ENCODE results near the gene MGA. TPM values are rescaled to one million over a fixed set of nuclear protein-coding genes. Genes with fewer than 3 reads are reported as not detected.

MGA gene
- total and polyA plus RNA-seq, 2 of the 8 experiments (the other 6 are each of a cell fraction or from before 2014, with no cell fraction given): 7.6 to 53.2 TPM

DNA sequence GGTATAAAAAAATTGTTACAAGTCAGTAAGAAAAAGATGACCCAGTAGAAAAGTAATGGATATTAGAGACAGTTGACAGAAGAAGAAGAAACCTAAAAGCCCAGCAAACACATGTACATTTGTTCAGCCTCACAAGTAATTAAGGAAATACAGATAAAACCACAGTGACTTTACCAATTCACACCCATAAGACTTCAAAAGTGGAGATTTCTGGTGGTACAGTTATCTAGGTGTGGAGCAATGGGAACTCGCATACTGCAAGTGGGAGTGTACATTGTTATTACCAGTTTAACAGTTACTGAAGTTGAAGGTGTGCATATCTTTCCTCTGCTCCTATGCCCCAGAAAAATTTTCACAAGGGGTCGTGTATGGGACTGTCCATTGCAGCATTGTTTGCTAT lies 96.0 kb downstream of the MGA start:
- H3K27ac ChIP-seq (ENCODE audit: low read depth, low read length): no peak overlapping the region
- ChIA-PET POLR2A (ENCODE audit: partially characterized antibody) (no interaction called here), CTCF (ENCODE audit: partially characterized antibody) (interaction anchor here (1.4 kb wide), 1 partner anchor 18 kb away, joined by 4 read pairs; the partner anchor contains the start of gene MAPKBP1)
- WGBS, 2 experiments (ENCODE audit: extremely low coverage in 1 of 2, insufficient coverage in 1 of 2, insufficient read length in 1 of 2, insufficient replicate concordance in 2 of 2, low coverage in 1 of 2, low lambda C conversion rate in 2 of 2, missing lambda C conversion rate in 1 of 2): 85% methylated on average over 2 of the region's 2 CpGs; no CpG with 5 or more reads in 1 of the 2 experiments
- no peak overlapping the region for H3K9ac ChIP-seq (replicated peaks in 1 of 4; ENCODE audit: extremely low read depth in 1 of 4, low read depth in 3 of 4, low read length in 3 of 4)
- no peak overlapping the region for H3K56ac ChIP-seq (replicated peaks; ENCODE audit: insufficient read length, low read depth, low read length)
- H3K4ac ChIP-seq (replicated peaks; ENCODE audit: insufficient read length, low read depth, low read length): no peak overlapping the region
- no peak overlapping the region for H3K23ac ChIP-seq (ENCODE audit: insufficient read length)
- H3K9me3 ChIP-seq (ENCODE audit: insufficient read depth in 2 of 2, low read depth in 1 of 2, low read length in 1 of 2): no peaks in the 10 kb centered on the region
- no peak overlapping the region for H2BK12ac ChIP-seq (ENCODE audit: low read depth, low read length)
- H3K23me2 ChIP-seq (ENCODE audit: low read depth, low read length): no peaks in the 10 kb centered on the region
- no peak overlapping the region for H4K5ac ChIP-seq (ENCODE audit: insufficient read length, low read depth, low read length)
- no peak overlapping the region for H4K91ac ChIP-seq (replicated peaks; ENCODE audit: insufficient read length, low read length)
- no peak overlapping the region for H4K8ac ChIP-seq (ENCODE audit: extremely low read depth, insufficient read depth, low read length)
- H3K18ac ChIP-seq (ENCODE audit: extremely low read depth, low read length): no peak overlapping the region
- H2BK15ac ChIP-seq (ENCODE audit: low read length): no peak overlapping the region
- H3K79me1 ChIP-seq (ENCODE audit: low read depth, low read length): no peaks in the 10 kb centered on the region
- H3K14ac ChIP-seq (ENCODE audit: insufficient read length): no peak overlapping the region
- no peak for TF ChIP-seq RXRA (IDR thresholded peaks at IDR 0.05; ENCODE audit: insufficient read depth, low read depth, low read length)
- TF ChIP-seq, protein P1, sequence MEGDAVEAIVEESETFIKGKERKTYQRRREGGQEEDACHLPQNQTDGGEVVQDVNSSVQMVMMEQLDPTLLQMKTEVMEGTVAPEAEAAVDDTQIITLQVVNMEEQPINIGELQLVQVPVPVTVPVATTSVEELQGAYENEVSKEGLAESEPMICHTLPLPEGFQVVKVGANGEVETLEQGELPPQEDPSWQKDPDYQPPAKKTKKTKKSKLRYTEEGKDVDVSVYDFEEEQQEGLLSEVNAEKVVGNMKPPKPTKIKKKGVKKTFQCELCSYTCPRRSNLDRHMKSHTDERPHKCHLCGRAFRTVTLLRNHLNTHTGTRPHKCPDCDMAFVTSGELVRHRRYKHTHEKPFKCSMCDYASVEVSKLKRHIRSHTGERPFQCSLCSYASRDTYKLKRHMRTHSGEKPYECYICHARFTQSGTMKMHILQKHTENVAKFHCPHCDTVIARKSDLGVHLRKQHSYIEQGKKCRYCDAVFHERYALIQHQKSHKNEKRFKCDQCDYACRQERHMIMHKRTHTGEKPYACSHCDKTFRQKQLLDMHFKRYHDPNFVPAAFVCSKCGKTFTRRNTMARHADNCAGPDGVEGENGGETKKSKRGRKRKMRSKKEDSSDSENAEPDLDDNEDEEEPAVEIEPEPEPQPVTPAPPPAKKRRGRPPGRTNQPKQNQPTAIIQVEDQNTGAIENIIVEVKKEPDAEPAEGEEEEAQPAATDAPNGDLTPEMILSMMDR (IDR thresholded peaks at IDR 0.05; ENCODE audit: control extremely low read depth in 1 of 3, insufficient read depth in 1 of 3, low read depth in 1 of 3, low read length in 3 of 3): no peak
- TF ChIP-seq PHF8 (conservative IDR thresholded peaks at IDR 0.05; ENCODE audit: low read depth, low read length): no peak
- no peak for TF ChIP-seq EZH2 (IDR thresholded peaks at IDR 0.05; ENCODE audit: low read depth, low read length, severe bottlenecking)
- TF ChIP-seq NRF1 (IDR thresholded peaks at IDR 0.05; ENCODE audit: low read depth, low read length): no peak
- no peak for TF ChIP-seq YY1 (IDR thresholded peaks at IDR 0.05; ENCODE audit: low read depth, low read length)
- TF ChIP-seq, protein P2, sequence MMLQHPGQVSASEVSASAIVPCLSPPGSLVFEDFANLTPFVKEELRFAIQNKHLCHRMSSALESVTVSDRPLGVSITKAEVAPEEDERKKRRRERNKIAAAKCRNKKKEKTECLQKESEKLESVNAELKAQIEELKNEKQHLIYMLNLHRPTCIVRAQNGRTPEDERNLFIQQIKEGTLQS (IDR thresholded peaks at IDR 0.05; ENCODE audit: insufficient read depth, low read depth, low read length): no peak
- TF ChIP-seq SP4 (IDR thresholded peaks at IDR 0.05; ENCODE audit: low read length): no peak
- TF ChIP-seq JUND (IDR thresholded peaks at IDR 0.05; ENCODE audit: low read length): no peak
- no peak for TF ChIP-seq SIX5 (IDR thresholded peaks at IDR 0.05; ENCODE audit: low read depth, low read length)
- no peak for TF ChIP-seq POLR2AphosphoS5 (IDR thresholded peaks at IDR 0.05; ENCODE audit: low read depth, low read length)
- TF ChIP-seq GTF2F1 (IDR thresholded peaks at IDR 0.05; ENCODE audit: borderline replicate concordance, low read depth, low read length): no peak
- H2AFZ ChIP-seq (ENCODE audit: low read length): no peak overlapping the region
- H3K4me1 ChIP-seq (replicated peaks in 1 of 4; ENCODE audit: control insufficient read depth in 3 of 4, insufficient read depth in 4 of 4, low read length in 3 of 4): no peaks in the 10 kb centered on the region
- H2BK120ac ChIP-seq (replicated peaks; ENCODE audit: low read depth, low read length): no peak overlapping the region
- no peak overlapping the region for H3K4me3 ChIP-seq (ENCODE audit: extremely low read depth in 1 of 4, insufficient read depth in 2 of 4, low read depth in 3 of 4, low read length in 4 of 4)
- no peak overlapping the region for H3K4me2 ChIP-seq (ENCODE audit: insufficient read depth in 1 of 2, low read depth in 2 of 2, low read length in 2 of 2)
- peaks cover 2 to 34% (median 9%) of the 10 kb centered on the region in 4 experiments; a peak in 6 of 8 replicates for H3K36me3 ChIP-seq (ENCODE audit: control insufficient read depth in 2 of 4, insufficient read depth in 4 of 4, low read length in 3 of 4)
- H3K27me3 ChIP-seq (replicated peaks in 1 of 4; ENCODE audit: control insufficient read depth in 3 of 4, extremely low read depth in 1 of 4, insufficient read depth in 3 of 4, low read length in 3 of 4): no peaks in the 10 kb centered on the region
- no peak overlapping the region for H2BK5ac ChIP-seq (ENCODE audit: low read depth, low read length)
- no peaks in the 10 kb centered on the region for H3K79me2 ChIP-seq (ENCODE audit: control insufficient read depth in 1 of 2, insufficient read depth in 2 of 2, low read length in 2 of 2)
- no peaks in the 10 kb centered on the region for H4K20me1 ChIP-seq (replicated peaks in 1 of 2; ENCODE audit: control insufficient read depth in 1 of 2, insufficient read depth in 2 of 2, low read length in 2 of 2)
- DNase-seq (ENCODE audit: low read depth in 1 of 2, low spot score in 2 of 2): no peak
- H2BK20ac ChIP-seq (ENCODE audit: low read length): no peak overlapping the region
- no peak for FAIRE-seq
- no peak overlapping the region for H2AK5ac ChIP-seq (ENCODE audit: low read depth, low read length)

Measured in H1 (cell line).